ENCODE results near the gene ISCU. TPM values are rescaled to one million over a fixed set of nuclear protein-coding genes. Genes with fewer than 3 reads are reported as not detected.

Gene ISCU
- total RNA-seq, 1 experiment from 2014 or later: 86.9 TPM

DNA sequence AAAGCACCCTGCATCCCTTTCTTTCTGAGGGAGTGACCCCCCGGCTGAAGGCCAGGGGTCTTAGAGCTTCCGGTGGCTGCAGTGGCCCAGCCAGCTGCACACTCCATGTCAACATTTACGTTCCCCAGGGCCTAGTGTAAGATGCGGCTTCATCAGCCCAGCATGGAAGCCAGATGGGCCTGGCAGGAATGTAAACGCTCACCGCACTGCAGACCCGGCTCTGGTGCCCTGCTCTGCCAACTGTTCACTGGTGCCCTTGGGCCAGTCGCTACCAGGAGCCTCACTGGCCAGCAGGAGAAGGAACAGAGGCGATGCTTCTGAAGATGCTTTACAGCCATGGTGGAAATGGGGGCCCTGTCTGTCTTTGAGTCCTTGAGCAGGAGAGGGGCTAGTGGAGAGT is 44.1 kb downstream of the ISCU start:
- intact Hi-C loops (cut with micrococcal nuclease; ENCODE audit: unreplicated experiment): no loop called here
- no peaks in the 10 kb centered on the region for H3K9me3 Mint-ChIP-seq (ENCODE audit: unreplicated experiment)
- no peaks in the 10 kb centered on the region for H3K4me1 Mint-ChIP-seq (ENCODE audit: low read depth, unreplicated experiment)
- no TSS peak for BruUV-seq (replicated peaks)
- ChIA-PET CTCF (no interaction called here), POLR2A (no interaction called here)
- no peak for TF ChIP-seq CTCF (IDR thresholded peaks at IDR 0.05; ENCODE audit: insufficient read depth in 1 of 2, low read depth in 1 of 2, low read length in 1 of 2, severe bottlenecking in 1 of 2, unreplicated experiment in 1 of 2)
- no peaks in the 10 kb centered on the region for H3K9me3 ChIP-seq
- H3K36me3 ChIP-seq (ENCODE audit: control insufficient read depth, insufficient read depth, low read length): no peaks in the 10 kb centered on the region
- H3K4me1 ChIP-seq: no peaks in the 10 kb centered on the region
- H3K27me3 Mint-ChIP-seq (ENCODE audit: insufficient read depth, unreplicated experiment): peaks cover 6% of the 10 kb centered on the region
- no peak overlapping the region for H3K4me3 ChIP-seq (ENCODE audit: low read depth, low read length)
- no peaks in the 10 kb centered on the region for H3K27me3 ChIP-seq (replicated peaks; ENCODE audit: control insufficient read depth, insufficient read depth, low read length)
- H3K36me3 Mint-ChIP-seq (ENCODE audit: insufficient read depth, unreplicated experiment): no peaks in the 10 kb centered on the region
- DNase-seq: no peak
- H3K27ac Mint-ChIP-seq (ENCODE audit: unreplicated experiment): no peak overlapping the region
- H3K4me3 Mint-ChIP-seq (ENCODE audit: unreplicated experiment): no peak overlapping the region

- POLR2A ChIA-PET: no interaction called here
Measured at GRCh38 chr12:108607981-108608600, 45.7 kb downstream of the ISCU start.

DNA sequence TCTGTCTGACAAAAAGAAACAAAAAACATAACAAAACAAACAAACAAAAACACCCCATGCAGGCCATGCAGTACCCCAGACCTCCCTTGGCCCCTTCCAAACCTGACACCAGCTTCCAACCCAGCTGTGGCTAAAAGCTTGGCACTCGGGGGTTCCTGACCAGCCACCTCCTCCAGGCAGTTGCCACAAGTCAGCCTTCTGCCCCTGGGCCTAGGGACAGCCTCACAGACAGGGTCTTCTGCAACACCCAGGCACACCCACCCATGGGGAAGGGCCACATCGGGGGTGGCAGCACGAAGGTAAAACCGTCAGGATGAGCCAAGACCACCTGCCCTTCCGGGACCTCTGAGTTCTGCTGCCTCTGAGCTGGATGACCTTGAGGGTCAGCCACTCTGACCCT is 46.2 kb downstream of the ISCU start:
- Histone ChIP-seq H3K36me3 (ENCODE audit: control insufficient read depth, insufficient read depth, low read length) (no peaks in the 10 kb centered on the region), H3K27me3 (replicated peaks; ENCODE audit: control insufficient read depth, insufficient read depth, low read length) (no peaks in the 10 kb centered on the region), H3K4me3 (ENCODE audit: low read depth, low read length) (no peak overlapping the region), H3K4me1 (no peaks in the 10 kb centered on the region), H3K9me3 (no peaks in the 10 kb centered on the region)
- no peak for TF ChIP-seq CTCF (IDR thresholded peaks at IDR 0.05; ENCODE audit: insufficient read depth in 1 of 2, low read depth in 1 of 2, low read length in 1 of 2, severe bottlenecking in 1 of 2, unreplicated experiment in 1 of 2)
- intact Hi-C loops (cut with micrococcal nuclease; ENCODE audit: unreplicated experiment): no loop called here
- Mint-ChIP-seq H3K36me3 (ENCODE audit: insufficient read depth, unreplicated experiment) (no peaks in the 10 kb centered on the region), H3K9me3 (ENCODE audit: unreplicated experiment) (no peaks in the 10 kb centered on the region), H3K27me3 (ENCODE audit: insufficient read depth, unreplicated experiment) (peaks cover 6% of the 10 kb centered on the region), H3K4me3 (ENCODE audit: unreplicated experiment) (no peak overlapping the region), H3K4me1 (ENCODE audit: low read depth, unreplicated experiment) (no peaks in the 10 kb centered on the region), H3K27ac (ENCODE audit: unreplicated experiment) (no peak overlapping the region)
- no peak for DNase-seq
- ChIA-PET POLR2A (no interaction called here), CTCF (no interaction called here)
- no TSS peak for BruUV-seq (replicated peaks)

More at GRCh38 chr12:108607981-108608600, 45.7 kb downstream of the ISCU start:
- BruUV-seq (replicated peaks): no TSS peak
- no peak for DNase-seq
- TF ChIP-seq CTCF (IDR thresholded peaks at IDR 0.05; ENCODE audit: insufficient read depth in 1 of 2, low read depth in 1 of 2, low read length in 1 of 2, severe bottlenecking in 1 of 2, unreplicated experiment in 1 of 2): no peak
- CTCF ChIA-PET: no interaction called here
- Histone ChIP-seq H3K9me3 (no peaks in the 10 kb centered on the region), H3K27me3 (replicated peaks; ENCODE audit: control insufficient read depth, insufficient read depth, low read length) (no peaks in the 10 kb centered on the region), H3K36me3 (ENCODE audit: control insufficient read depth, insufficient read depth, low read length) (no peaks in the 10 kb centered on the region), H3K4me1 (no peaks in the 10 kb centered on the region), H3K4me3 (ENCODE audit: low read depth, low read length) (no peak overlapping the region)
- no peaks in the 10 kb centered on the region for H3K36me3 Mint-ChIP-seq (ENCODE audit: insufficient read depth, unreplicated experiment)
- H3K4me1 Mint-ChIP-seq (ENCODE audit: low read depth, unreplicated experiment): no peaks in the 10 kb centered on the region
- peaks cover 6% of the 10 kb centered on the region for H3K27me3 Mint-ChIP-seq (ENCODE audit: insufficient read depth, unreplicated experiment)
- intact Hi-C loops (cut with micrococcal nuclease; ENCODE audit: unreplicated experiment): no loop called here
- no peak overlapping the region for H3K4me3 Mint-ChIP-seq (ENCODE audit: unreplicated experiment)
- no peaks in the 10 kb centered on the region for H3K9me3 Mint-ChIP-seq (ENCODE audit: unreplicated experiment)
- H3K27ac Mint-ChIP-seq (ENCODE audit: unreplicated experiment): no peak overlapping the region
